ENCODE data around the gene AKR1A1.
A peak's percentile ranks its signal among the peaks of the same experiment; 100 is the strongest.

AKR1A1 gene

GRCh38 chr1:45612941-45613579, 62.4 kb downstream of the AKR1A1 start:
- H3K9me3 ChIP-seq (ENCODE audit: control insufficient read depth, low read length), result no peaks in the 10 kb centered on the region
- 90 to 92% methylated on average over 8 of the region's 8 CpGs for WGBS, 2 experiments
- no peaks in the 10 kb centered on the region for H3K4me1 ChIP-seq (ENCODE audit: control insufficient read depth, insufficient read depth, low read length)
- H3K27ac ChIP-seq (ENCODE audit: insufficient read depth, low read depth, low read length, poor library complexity, severe bottlenecking), result peak overlapping the region; percentile 16
- H3K27me3 ChIP-seq (ENCODE audit: control insufficient read depth, insufficient read depth, low read length, poor library complexity, severe bottlenecking), result no peaks in the 10 kb centered on the region
- H3K4me3 ChIP-seq (ENCODE audit: insufficient read depth, low read depth, low read length), result no peak overlapping the region
- H3K36me3 ChIP-seq (ENCODE audit: control insufficient read depth, insufficient read depth, low read length), result peaks cover 82% of the 10 kb centered on the region

DNA sequence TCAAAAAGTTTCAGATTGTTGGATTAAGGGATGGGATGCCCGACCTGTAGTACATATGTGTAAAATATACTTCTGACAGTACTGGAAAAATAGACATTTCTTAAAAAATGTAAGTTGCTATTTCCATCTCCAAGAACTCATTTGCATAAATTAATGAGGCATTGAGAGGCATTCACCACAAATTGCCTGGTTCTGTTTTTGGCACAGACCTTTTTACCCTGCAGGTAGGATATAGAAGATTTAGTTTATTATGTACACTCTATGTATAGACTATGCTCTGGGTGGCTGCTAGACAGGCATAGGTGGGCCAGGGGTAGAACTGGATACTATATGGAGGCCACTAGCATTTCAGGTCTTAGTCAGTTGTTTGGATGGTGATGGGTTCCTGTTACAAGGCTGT, 65.3 kb downstream of the AKR1A1 start:
- H3K36me3 ChIP-seq (ENCODE audit: control insufficient read depth, insufficient read depth, low read length), result peaks cover 55% of the 10 kb centered on the region
- no peaks in the 10 kb centered on the region for H3K4me1 ChIP-seq (ENCODE audit: control insufficient read depth, insufficient read depth, low read length)
- no peaks in the 10 kb centered on the region for H3K9me3 ChIP-seq (ENCODE audit: control insufficient read depth, low read length)
- H3K27me3 ChIP-seq (ENCODE audit: control insufficient read depth, insufficient read depth, low read length, poor library complexity, severe bottlenecking), result no peaks in the 10 kb centered on the region
- 88 to 100% methylated on average over 1 of the region's 1 CpG for WGBS, 2 experiments
- H3K27ac ChIP-seq (ENCODE audit: insufficient read depth, low read depth, low read length, poor library complexity, severe bottlenecking), result no peak overlapping the region
- H3K4me3 ChIP-seq (ENCODE audit: insufficient read depth, low read depth, low read length), result no peak overlapping the region

- no peaks in the 10 kb centered on the region for H3K27me3 ChIP-seq (ENCODE audit: control insufficient read depth, insufficient read depth, low read length, poor library complexity, severe bottlenecking)
- H3K36me3 ChIP-seq (ENCODE audit: control insufficient read depth, insufficient read depth, low read length), result peaks cover 46% of the 10 kb centered on the region
- 96 to 99% methylated on average over 4 of the region's 4 CpGs for WGBS, 2 experiments
- H3K4me1 ChIP-seq (ENCODE audit: control insufficient read depth, insufficient read depth, low read length), result no peaks in the 10 kb centered on the region
- H3K4me3 ChIP-seq (ENCODE audit: insufficient read depth, low read depth, low read length), result no peak overlapping the region
- H3K9me3 ChIP-seq (ENCODE audit: control insufficient read depth, low read length), result no peaks in the 10 kb centered on the region
- no peak overlapping the region for H3K27ac ChIP-seq (ENCODE audit: insufficient read depth, low read depth, low read length, poor library complexity, severe bottlenecking)
Measured at GRCh38 chr1:45617618-45618017, 67.0 kb downstream of the AKR1A1 start.

GRCh38 chr1:45619149-45619921, 68.7 kb downstream of the AKR1A1 start:
- H3K4me1 ChIP-seq (ENCODE audit: control insufficient read depth, insufficient read depth, low read length), result no peaks in the 10 kb centered on the region
- peak overlapping the region; percentile 55 for H3K27ac ChIP-seq (ENCODE audit: insufficient read depth, low read depth, low read length, poor library complexity, severe bottlenecking)
- no peaks in the 10 kb centered on the region for H3K27me3 ChIP-seq (ENCODE audit: control insufficient read depth, insufficient read depth, low read length, poor library complexity, severe bottlenecking)
- WGBS, 2 experiments, result 78 to 84% methylated on average over 8 of the region's 8 CpGs
- H3K9me3 ChIP-seq (ENCODE audit: control insufficient read depth, low read length), result no peaks in the 10 kb centered on the region
- no peak overlapping the region for H3K4me3 ChIP-seq (ENCODE audit: insufficient read depth, low read depth, low read length)
- peaks cover 40% of the 10 kb centered on the region for H3K36me3 ChIP-seq (ENCODE audit: control insufficient read depth, insufficient read depth, low read length)
